ENCODE results near the gene ADGRL2. TPM values are rescaled to one million over a fixed set of nuclear protein-coding genes. Genes with fewer than 3 reads are reported as not detected.

ADGRL2 gene
- total and polyA plus RNA-seq, 2 donors (not counting 3 experiments of a cell fraction or from before 2014, with no cell fraction given), result 32.7 to 46.1 TPM

DNA sequence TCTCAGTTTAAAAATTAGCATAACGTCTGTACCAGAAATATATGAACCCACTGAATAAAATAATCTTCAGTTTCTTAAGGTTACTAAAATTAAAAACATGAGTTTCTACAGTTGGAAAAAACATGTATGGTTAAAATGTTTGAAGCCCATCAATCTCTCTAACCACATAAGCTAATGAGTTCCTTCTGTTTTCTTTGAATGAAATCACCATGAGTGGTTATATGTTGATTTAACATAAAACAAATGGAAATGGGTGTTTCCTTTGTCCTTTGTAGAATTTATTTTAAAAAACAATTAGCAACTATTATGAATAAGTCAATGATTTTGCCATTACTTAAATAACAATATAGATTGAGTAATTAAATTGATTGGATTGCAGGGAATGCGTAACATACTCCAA lies 3.0 kb upstream of the ADGRL2 start:
- H2AFZ ChIP-seq (ENCODE audit: low read depth, low read length), result no peak overlapping the region
- TF ChIP-seq, protein P1, sequence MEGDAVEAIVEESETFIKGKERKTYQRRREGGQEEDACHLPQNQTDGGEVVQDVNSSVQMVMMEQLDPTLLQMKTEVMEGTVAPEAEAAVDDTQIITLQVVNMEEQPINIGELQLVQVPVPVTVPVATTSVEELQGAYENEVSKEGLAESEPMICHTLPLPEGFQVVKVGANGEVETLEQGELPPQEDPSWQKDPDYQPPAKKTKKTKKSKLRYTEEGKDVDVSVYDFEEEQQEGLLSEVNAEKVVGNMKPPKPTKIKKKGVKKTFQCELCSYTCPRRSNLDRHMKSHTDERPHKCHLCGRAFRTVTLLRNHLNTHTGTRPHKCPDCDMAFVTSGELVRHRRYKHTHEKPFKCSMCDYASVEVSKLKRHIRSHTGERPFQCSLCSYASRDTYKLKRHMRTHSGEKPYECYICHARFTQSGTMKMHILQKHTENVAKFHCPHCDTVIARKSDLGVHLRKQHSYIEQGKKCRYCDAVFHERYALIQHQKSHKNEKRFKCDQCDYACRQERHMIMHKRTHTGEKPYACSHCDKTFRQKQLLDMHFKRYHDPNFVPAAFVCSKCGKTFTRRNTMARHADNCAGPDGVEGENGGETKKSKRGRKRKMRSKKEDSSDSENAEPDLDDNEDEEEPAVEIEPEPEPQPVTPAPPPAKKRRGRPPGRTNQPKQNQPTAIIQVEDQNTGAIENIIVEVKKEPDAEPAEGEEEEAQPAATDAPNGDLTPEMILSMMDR (IDR thresholded peaks at IDR 0.05; ENCODE audit: extremely low read depth in 1 of 2, insufficient read depth in 1 of 2, low read depth in 1 of 2, low read length in 2 of 2), result no peak
- no peak for TF ChIP-seq EZH2 (IDR thresholded peaks at IDR 0.05; ENCODE audit: borderline replicate concordance, low read depth, low read length, severe bottlenecking)
- H3K9ac ChIP-seq (replicated peaks; ENCODE audit: extremely low read depth, insufficient read depth, low read length), result no peak overlapping the region
- no peak overlapping the region for H3K4me3 ChIP-seq (replicated peaks in 1 of 3; ENCODE audit: insufficient read depth in 1 of 3, low read depth in 1 of 3, low read length in 3 of 3)
- H3K4me2 ChIP-seq (ENCODE audit: insufficient read depth, low read length), result no peak overlapping the region
- intact Hi-C loops (cut with micrococcal nuclease), result no loop called here
- no peaks in the 10 kb centered on the region for H3K9me1 ChIP-seq (replicated peaks; ENCODE audit: control insufficient read depth, extremely low read depth, insufficient read depth, low read length)
- dilution Hi-C loops (cut with MboI; ENCODE audit: extremely low pct_ligation_motif_present, low sequenced_read_pairs), result no loop called here
- no peak overlapping the region for H3K27ac ChIP-seq (ENCODE audit: insufficient read depth, low read depth, low read length)
- DNase-seq (ENCODE audit: low read depth, low spot score), result no peak
- ChIA-PET POLR2A (no interaction called here), CTCF (interaction anchor here (6.6 kb wide), 1 partner anchor 248 kb away, joined by 95 read pairs; no protein-coding TSS in a partner anchor)
- no peaks in the 10 kb centered on the region for H3K27me3 ChIP-seq (ENCODE audit: control insufficient read depth in 2 of 2, insufficient read depth in 2 of 2, low read length in 2 of 2)
- H3K79me2 ChIP-seq (ENCODE audit: control insufficient read depth, insufficient read depth, low read length), result peaks cover 9% of the 10 kb centered on the region
- no TSS peak for BruUV-seq (replicated peaks)
- peaks cover 3% of the 10 kb centered on the region for H3K4me1 ChIP-seq (ENCODE audit: control insufficient read depth, extremely low read depth, insufficient read depth, low read length)
- no peaks in the 10 kb centered on the region for H3K9me3 ChIP-seq (replicated peaks; ENCODE audit: control insufficient read depth, insufficient read depth, low read length)
- no peak for FAIRE-seq
- no peaks in the 10 kb centered on the region for H3K36me3 ChIP-seq (ENCODE audit: control insufficient read depth in 2 of 2, extremely low read depth in 1 of 2, insufficient read depth in 2 of 2, low read length in 2 of 2)
- H4K20me1 ChIP-seq (replicated peaks; ENCODE audit: control insufficient read depth, extremely low read depth, insufficient read depth, low read length), result no peaks in the 10 kb centered on the region

DNA sequence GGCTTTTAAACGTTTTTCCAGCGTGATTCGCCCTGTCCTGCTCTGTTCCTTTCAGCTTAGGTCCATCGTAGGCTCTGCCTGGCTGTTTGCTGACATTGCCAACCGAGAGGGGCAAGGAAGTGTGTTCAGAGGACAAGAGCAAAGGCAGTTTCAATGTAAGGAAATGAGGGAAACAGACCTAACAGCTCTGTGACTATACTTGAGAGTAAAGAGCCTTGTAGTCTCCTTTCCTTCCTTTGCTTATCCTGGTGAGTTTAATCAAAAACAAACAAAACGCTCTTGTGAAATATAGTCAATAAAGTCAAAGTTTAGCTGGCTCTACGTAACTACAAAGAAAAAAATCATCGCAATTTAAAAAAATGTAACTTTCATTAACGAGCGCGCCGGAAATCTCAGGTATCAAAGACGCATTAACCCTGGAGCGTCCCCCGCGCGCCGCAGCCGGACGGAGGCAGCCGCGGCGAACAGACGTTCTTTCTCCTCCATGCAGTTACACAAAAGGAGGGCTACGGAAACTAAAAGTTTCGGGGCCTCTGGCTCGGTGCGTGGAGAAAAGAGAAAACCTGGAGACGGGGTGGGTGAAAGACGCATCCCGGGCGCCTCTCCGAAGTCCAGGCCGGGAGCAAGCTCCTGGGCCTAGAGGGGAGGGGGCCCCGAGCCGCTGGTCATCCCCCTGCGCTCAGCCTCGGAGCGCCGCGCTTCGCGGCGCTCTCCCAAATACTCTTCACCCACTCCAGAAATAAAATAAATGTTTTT lies 617 bp upstream of the ADGRL2 start:
- H3K9me1 ChIP-seq (replicated peaks; ENCODE audit: control insufficient read depth, extremely low read depth, insufficient read depth, low read length), result no peaks in the 10 kb centered on the region
- dilution Hi-C loops (cut with MboI; ENCODE audit: extremely low pct_ligation_motif_present, low sequenced_read_pairs), result no loop called here
- POLR2A ChIA-PET, result interaction anchor here (0.6 to 1.9 kb wide), 2 partner anchors 34 to 591 kb away, joined by 5 read pairs; no protein-coding TSS in a partner anchor
- H3K4me2 ChIP-seq (ENCODE audit: insufficient read depth, low read length), result peak overlapping the region; percentile 97
- no peaks in the 10 kb centered on the region for H4K20me1 ChIP-seq (replicated peaks; ENCODE audit: control insufficient read depth, extremely low read depth, insufficient read depth, low read length)
- H3K4me1 ChIP-seq (ENCODE audit: control insufficient read depth, extremely low read depth, insufficient read depth, low read length), result peaks cover 10% of the 10 kb centered on the region
- no peaks in the 10 kb centered on the region for H3K36me3 ChIP-seq (ENCODE audit: control insufficient read depth in 2 of 2, extremely low read depth in 1 of 2, insufficient read depth in 2 of 2, low read length in 2 of 2)
- TF ChIP-seq POLR2A (IDR thresholded peaks at IDR 0.05; ENCODE audit: low read depth, low read length) (peak; percentile 3), EZH2 (IDR thresholded peaks at IDR 0.05; ENCODE audit: borderline replicate concordance, low read depth, low read length, severe bottlenecking) (no peak)
- CTCF ChIA-PET, result interaction anchor here (0.5 to 6.6 kb wide), 10 partner anchors 11 to 1582 kb away, joined by 3 to 95 read pairs (median 4); no protein-coding TSS in a partner anchor
- DNase-seq (ENCODE audit: low read depth, low spot score) (peak; percentile 63), FAIRE-seq (peak; percentile 47)
- H3K4me3 ChIP-seq (replicated peaks in 1 of 3; ENCODE audit: insufficient read depth in 1 of 3, low read depth in 1 of 3, low read length in 3 of 3), result peak overlapping the region; percentile 71 to 99 (median 89)
- peak overlapping the region; percentile 79 for H3K27ac ChIP-seq (ENCODE audit: insufficient read depth, low read depth, low read length)
- H3K9me3 ChIP-seq (replicated peaks; ENCODE audit: control insufficient read depth, insufficient read depth, low read length), result no peaks in the 10 kb centered on the region
- BruUV-seq (replicated peaks), result TSS peak; percentile 20
- no peaks in the 10 kb centered on the region for H3K27me3 ChIP-seq (ENCODE audit: control insufficient read depth in 2 of 2, insufficient read depth in 2 of 2, low read length in 2 of 2)
- H3K9ac ChIP-seq (replicated peaks; ENCODE audit: extremely low read depth, insufficient read depth, low read length), result peak overlapping the region; percentile 79
- peak overlapping the region; percentile 96 for H2AFZ ChIP-seq (ENCODE audit: low read depth, low read length)
- peaks cover 24% of the 10 kb centered on the region for H3K79me2 ChIP-seq (ENCODE audit: control insufficient read depth, insufficient read depth, low read length)
- intact Hi-C loops (cut with micrococcal nuclease), result loop anchor here (5.0 to 10.0 kb wide), 5 partner anchors 197 to 1583 kb away; no protein-coding TSS in a partner anchor
